ENCODE measurements around the gene FAF1. TPM values are rescaled to one million over a fixed set of nuclear protein-coding genes. Genes with fewer than 3 reads are reported as not detected.
A peak's percentile ranks its signal among the peaks of the same experiment; 100 is the strongest.

Gene FAF1
- total and polyA plus RNA-seq, 9 of the 15 experiments (the other 6 are each of a cell fraction or from before 2014, with no cell fraction given) = 48.7 to 225 (median 118) TPM

GRCh38 chr1:50976890-50977574, 17.0 kb upstream of the FAF1 start (continued):
- no peak for TF ChIP-seq RAD21 (CRISPR knock-in tag; conservative IDR thresholded peaks at IDR 0.05 in 1 of 2, IDR thresholded peaks at IDR 0.05 in 1 of 2)
- no peak for TF ChIP-seq ZZZ3 (IDR thresholded peaks at IDR 0.05)
- TF ChIP-seq CBFA2T2 (conservative IDR thresholded peaks at IDR 0.05) = no peak
- TF ChIP-seq TRIM24 (IDR thresholded peaks at IDR 0.05) = 0 out of 4 replicates have a peak, but pooled peaks of 1 of the 2 experiments have one; percentile 8
- no peak for TF ChIP-seq POLR3G (IDR thresholded peaks at IDR 0.05; ENCODE audit: extremely low read depth, insufficient read length, insufficient replicate concordance)
- TF ChIP-seq, protein P1, sequence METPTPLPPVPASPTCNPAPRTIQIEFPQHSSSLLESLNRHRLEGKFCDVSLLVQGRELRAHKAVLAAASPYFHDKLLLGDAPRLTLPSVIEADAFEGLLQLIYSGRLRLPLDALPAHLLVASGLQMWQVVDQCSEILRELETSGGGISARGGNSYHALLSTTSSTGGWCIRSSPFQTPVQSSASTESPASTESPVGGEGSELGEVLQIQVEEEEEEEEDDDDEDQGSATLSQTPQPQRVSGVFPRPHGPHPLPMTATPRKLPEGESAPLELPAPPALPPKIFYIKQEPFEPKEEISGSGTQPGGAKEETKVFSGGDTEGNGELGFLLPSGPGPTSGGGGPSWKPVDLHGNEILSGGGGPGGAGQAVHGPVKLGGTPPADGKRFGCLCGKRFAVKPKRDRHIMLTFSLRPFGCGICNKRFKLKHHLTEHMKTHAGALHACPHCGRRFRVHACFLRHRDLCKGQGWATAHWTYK (CRISPR knock-in tag; IDR thresholded peaks at IDR 0.05) = no peak
- TF ChIP-seq TOE1 (IDR thresholded peaks at IDR 0.05; ENCODE audit: borderline replicate concordance) = 0 out of 2 replicates have a peak, but pooled peaks have one; percentile 12
- TF ChIP-seq TOE1 (CRISPR knock-in tag; IDR thresholded peaks at IDR 0.05; ENCODE audit: borderline replicate concordance, low read depth) = no peak
- TF ChIP-seq STAT5B (CRISPR knock-in tag; IDR thresholded peaks at IDR 0.05) = no peak
- TF ChIP-seq, protein P2, sequence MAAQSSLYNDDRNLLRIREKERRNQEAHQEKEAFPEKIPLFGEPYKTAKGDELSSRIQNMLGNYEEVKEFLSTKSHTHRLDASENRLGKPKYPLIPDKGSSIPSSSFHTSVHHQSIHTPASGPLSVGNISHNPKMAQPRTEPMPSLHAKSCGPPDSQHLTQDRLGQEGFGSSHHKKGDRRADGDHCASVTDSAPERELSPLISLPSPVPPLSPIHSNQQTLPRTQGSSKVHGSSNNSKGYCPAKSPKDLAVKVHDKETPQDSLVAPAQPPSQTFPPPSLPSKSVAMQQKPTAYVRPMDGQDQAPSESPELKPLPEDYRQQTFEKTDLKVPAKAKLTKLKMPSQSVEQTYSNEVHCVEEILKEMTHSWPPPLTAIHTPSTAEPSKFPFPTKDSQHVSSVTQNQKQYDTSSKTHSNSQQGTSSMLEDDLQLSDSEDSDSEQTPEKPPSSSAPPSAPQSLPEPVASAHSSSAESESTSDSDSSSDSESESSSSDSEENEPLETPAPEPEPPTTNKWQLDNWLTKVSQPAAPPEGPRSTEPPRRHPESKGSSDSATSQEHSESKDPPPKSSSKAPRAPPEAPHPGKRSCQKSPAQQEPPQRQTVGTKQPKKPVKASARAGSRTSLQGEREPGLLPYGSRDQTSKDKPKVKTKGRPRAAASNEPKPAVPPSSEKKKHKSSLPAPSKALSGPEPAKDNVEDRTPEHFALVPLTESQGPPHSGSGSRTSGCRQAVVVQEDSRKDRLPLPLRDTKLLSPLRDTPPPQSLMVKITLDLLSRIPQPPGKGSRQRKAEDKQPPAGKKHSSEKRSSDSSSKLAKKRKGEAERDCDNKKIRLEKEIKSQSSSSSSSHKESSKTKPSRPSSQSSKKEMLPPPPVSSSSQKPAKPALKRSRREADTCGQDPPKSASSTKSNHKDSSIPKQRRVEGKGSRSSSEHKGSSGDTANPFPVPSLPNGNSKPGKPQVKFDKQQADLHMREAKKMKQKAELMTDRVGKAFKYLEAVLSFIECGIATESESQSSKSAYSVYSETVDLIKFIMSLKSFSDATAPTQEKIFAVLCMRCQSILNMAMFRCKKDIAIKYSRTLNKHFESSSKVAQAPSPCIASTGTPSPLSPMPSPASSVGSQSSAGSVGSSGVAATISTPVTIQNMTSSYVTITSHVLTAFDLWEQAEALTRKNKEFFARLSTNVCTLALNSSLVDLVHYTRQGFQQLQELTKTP (IDR thresholded peaks at IDR 0.05; ENCODE audit: low read depth in 1 of 2, partially characterized antibody in 2 of 2) = peak in 1 of 2 experiments; percentile 67
- no peak for TF ChIP-seq E2F5 (CRISPR knock-in tag; IDR thresholded peaks at IDR 0.05)
- no peak for TF ChIP-seq STAG1 (CRISPR knock-in tag; IDR thresholded peaks at IDR 0.05; ENCODE audit: borderline replicate concordance)
- no peak for TF ChIP-seq ID3 (CRISPR knock-in tag; IDR thresholded peaks at IDR 0.05)
- TF ChIP-seq ID3 (tag; IDR thresholded peaks at IDR 0.05) = no peak
- no peak for TF ChIP-seq CSDE1 (IDR thresholded peaks at IDR 0.05)
- no peak for TF ChIP-seq ZNF146 (CRISPR knock-in tag; IDR thresholded peaks at IDR 0.05; ENCODE audit: unreplicated experiment)
- 0 out of 2 replicates have a peak, but pooled peaks have one; percentile 27 for TF ChIP-seq CXXC5 (CRISPR knock-in tag; IDR thresholded peaks at IDR 0.05)
- TF ChIP-seq ATF1 (CRISPR knock-in tag; IDR thresholded peaks at IDR 0.05) = no peak
- no peak for TF ChIP-seq ATF1 (tag; IDR thresholded peaks at IDR 0.05)
- TF ChIP-seq RUNX1 (IDR thresholded peaks at IDR 0.05; ENCODE audit: low read depth) = no peak
- TF ChIP-seq HMG20B (CRISPR knock-in tag; IDR thresholded peaks at IDR 0.05) = 0 out of 2 replicates have a peak, but pooled peaks have one; percentile 11
- TF ChIP-seq PKNOX1 (IDR thresholded peaks at IDR 0.05) = no peak

All from K562 (cell line).